Coronary artery (tissue), 2 donors: Measurements from ENCODE around the gene SNED1.
"Not testable (repeated sequence)": the region's sequence is repeated elsewhere in the genome, so short reads cannot be mapped to it uniquely, and the experiment has no call there.

ENCODE experiments used
- DNase-seq: peaks from one replicate; pipeline ENCODE4 v3.0.0-alpha.2; 2017; ENCODE audit warnings: low spot score
- H3K27ac ChIP-seq, 2 donors: fragments of 200-600 bp; sonication (generic); one replicate each; pipeline ENCODE4 v1.5.1; 2016 to 2019
- H3K4me3 ChIP-seq: fragments of 200-600 bp; sonication (generic); 2 replicates; pipeline ENCODE4 v1.5.1; 2016; ENCODE audit warnings: mild to moderate bottlenecking, moderate library complexity
- TF ChIP-seq, protein P1 (sequence below): fragments of 200-600 bp; sonication (generic); IDR thresholded peaks from one replicate; pipeline ENCODE4 v1.5.1; 2019; ENCODE audit warnings: antibody characterized with exemption

SNED1 gene

DNA sequence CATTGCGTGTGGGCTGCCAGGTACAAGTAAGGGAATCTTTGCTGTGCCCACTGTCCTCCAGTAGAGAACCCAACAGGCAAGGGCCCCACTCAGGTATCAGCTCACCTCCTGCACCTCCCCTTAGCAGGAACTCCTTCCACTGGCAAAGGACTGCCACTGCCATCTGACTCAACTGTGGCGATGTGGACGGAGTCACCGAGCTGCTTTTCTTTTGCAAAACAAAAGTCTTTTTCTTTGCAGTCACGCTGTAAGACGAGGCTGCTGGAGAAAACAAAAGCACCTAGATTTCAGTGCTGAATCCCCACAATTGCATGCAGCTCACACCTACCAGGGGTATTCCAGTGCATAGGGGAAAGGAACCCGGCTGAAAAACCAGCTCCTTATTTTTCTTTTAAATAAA lies 95.8 kb downstream of the SNED1 start:
- DNase-seq: no peak
- TF ChIP-seq, protein P1, sequence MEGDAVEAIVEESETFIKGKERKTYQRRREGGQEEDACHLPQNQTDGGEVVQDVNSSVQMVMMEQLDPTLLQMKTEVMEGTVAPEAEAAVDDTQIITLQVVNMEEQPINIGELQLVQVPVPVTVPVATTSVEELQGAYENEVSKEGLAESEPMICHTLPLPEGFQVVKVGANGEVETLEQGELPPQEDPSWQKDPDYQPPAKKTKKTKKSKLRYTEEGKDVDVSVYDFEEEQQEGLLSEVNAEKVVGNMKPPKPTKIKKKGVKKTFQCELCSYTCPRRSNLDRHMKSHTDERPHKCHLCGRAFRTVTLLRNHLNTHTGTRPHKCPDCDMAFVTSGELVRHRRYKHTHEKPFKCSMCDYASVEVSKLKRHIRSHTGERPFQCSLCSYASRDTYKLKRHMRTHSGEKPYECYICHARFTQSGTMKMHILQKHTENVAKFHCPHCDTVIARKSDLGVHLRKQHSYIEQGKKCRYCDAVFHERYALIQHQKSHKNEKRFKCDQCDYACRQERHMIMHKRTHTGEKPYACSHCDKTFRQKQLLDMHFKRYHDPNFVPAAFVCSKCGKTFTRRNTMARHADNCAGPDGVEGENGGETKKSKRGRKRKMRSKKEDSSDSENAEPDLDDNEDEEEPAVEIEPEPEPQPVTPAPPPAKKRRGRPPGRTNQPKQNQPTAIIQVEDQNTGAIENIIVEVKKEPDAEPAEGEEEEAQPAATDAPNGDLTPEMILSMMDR: no peak
- Histone ChIP-seq H3K4me3 (no peak overlapping the region), H3K27ac (no peak overlapping the region)

DNA sequence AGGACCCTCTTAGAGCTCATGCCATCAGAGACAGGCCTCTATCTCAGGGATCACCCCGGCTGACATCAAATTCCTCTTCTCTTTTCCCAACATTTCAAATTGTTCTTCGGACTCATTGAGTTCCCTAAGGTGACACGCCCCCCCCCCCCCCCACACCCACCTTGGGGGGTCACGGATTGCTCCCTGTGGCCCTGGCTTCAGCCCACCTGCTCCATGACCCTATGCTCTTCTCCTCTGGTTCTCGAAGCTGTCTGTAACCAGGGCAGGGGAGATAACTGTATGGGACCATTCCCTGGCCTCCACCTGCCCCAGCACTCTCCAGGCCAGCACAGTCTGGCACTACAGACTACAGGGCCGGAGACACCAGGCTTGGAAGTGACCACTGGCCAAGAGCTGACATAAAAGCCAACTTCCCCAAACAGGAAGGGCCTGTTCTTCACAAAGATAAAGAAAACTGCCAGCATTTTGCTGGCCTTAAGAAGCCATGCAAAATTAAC lies 96.6 kb downstream of the SNED1 start:
- no peak for DNase-seq
- TF ChIP-seq, protein P1: no peak
- Histone ChIP-seq H3K27ac (no peak overlapping the region), H3K4me3 (no peak overlapping the region)

DNA sequence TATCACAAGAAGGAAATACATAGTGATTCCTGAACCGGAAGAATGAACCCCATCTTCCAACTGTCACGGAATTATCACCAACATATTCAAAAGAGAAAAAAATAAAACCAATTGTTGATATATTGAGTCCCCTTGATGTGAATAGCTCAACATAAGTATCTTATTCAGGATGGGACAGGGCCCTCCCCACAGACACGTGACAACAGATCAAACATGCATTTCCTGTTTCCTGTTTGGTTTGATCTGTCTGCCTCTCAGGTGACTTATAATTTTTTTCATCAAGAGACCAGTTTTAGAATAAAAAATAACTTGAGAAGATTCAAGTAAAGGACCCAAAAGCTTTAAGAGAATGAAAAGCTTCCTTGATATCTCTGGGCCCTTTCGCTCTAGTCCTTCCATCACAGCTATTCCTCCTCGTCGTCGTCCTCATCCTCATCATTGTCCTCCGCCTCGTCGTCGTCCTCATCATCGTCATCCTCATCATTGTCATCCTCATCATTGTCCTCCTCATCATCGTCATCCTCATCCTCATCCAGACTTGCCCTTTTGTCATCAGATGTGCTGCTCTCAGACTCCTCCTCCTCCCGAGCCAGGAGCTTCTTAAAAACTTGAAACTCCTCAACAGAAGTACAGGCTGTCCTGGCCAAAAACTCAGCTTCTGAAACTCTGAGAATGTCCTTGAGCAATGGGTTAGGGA lies 97.3 kb downstream of the SNED1 start:
- peak; percentile 36 for DNase-seq
- Histone ChIP-seq H3K27ac (no peak overlapping the region), H3K4me3 (no peak overlapping the region)
- TF ChIP-seq, protein P1: no peak

DNA sequence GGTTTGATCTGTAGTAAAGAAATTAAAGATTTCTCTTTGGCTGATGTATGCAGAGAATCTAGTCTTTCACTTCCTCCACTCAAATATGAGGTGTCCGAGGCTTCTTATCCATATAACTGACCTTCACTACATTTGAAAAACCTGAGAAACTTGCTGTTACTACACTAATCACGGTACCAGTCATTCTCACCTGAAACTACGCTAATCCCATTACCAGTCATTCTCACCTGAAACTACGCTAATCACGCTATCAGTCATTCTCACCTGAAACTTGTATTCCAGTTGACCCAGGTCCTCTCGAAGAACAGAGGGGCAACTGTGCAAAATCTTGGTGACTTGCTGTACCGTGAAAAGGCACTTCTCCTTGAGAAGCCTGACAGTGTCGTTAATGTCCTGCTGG lies 98.6 kb downstream of the SNED1 start:
- Histone ChIP-seq H3K27ac (no peak overlapping the region), H3K4me3 (no peak overlapping the region)
- DNase-seq: peak; percentile 24
- TF ChIP-seq, protein P1: no peak

DNA sequence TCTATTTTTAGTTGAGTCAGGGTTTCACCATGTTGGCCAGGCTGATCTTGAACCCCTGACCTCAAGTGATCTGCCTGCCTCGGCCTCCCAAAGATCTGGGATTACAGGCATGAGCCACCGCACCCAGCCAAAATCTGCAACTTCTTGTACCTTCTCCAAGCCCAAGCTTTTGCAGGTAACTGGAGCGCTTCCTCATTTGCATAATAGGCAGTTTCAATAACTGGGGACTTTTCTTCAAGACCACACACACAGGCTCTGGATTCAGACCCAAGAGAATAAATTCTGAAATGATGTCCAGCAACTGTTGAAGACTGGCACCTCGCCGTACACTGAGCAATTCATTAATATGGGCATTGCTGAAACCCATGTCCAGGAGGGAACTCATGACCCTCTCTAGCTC lies 100.8 kb downstream of the SNED1 start:
- TF ChIP-seq, protein P1: no peak
- Histone ChIP-seq H3K27ac (no peak overlapping the region), H3K4me3 (no peak overlapping the region)
- peak; percentile 2 for DNase-seq

DNA sequence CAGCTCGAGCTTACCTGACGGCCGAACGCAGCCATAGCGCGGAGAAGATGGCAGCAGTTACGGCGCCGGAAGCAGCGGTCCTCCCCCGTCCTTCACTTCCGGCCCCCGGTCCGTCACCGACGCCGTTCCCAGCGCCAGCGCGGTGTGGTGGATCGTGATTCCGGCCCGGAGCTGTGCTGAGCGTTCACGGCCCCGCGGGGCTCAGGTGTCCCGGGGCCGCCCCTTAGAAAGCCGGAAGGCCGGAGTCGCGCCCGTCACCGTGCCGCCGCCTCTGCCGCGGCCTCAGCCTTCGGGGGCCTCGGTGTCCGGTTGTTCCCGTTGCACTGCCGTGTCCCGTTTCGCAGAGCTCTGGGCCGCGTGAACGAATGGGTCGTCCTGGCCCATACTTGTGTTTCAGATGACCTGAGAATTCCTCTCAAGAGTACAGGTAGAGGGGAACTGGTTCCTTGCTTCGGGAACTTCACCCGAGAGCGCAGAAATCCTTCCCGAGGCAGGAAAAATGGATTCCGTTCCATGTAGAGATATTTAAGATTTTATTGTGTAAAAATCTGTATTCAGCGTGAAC lies 103.9 kb downstream of the SNED1 start, which contains the start of gene MTERF4:
MTERF4 (minus strand) TSS at position 49 of the 565 bp plus-strand sequence; CDS start at position 35, 14 bp downstream.
- TF ChIP-seq, protein P1: no peak
- peak within 1 kb of the TSS; percentile 92 for H3K4me3 ChIP-seq
- peak within 1 kb of the TSS; percentile 58 to 89 for H3K27ac ChIP-seq
- peak; percentile 91 for DNase-seq

DNA sequence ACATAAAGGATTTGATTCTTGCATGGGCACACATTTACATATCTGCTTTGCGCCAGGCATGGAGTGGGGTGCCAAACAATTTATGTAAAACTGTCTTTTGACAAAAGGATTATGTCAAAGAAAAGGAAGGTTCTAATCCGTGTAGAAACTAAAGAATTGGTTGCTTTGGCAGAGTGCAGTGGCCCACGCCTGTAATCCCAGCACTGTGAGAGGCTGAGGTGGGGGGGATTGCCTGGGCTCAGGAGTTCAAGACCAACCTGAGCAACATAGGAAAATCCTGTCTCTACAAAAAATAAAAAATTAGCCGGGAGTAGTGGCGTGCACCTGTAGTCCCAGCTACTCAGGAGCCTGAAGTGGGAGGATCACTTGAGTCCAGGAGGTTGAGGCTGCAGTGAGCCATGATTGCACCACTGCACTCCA lies 104.8 kb downstream of the SNED1 start:
- TF ChIP-seq, protein P1: no peak
- Histone ChIP-seq H3K27ac (peak overlapping the region in 1 of 2 donors; percentile 58), H3K4me3 (peak overlapping the region; percentile 92)
- peak; percentile 22 for DNase-seq

DNA sequence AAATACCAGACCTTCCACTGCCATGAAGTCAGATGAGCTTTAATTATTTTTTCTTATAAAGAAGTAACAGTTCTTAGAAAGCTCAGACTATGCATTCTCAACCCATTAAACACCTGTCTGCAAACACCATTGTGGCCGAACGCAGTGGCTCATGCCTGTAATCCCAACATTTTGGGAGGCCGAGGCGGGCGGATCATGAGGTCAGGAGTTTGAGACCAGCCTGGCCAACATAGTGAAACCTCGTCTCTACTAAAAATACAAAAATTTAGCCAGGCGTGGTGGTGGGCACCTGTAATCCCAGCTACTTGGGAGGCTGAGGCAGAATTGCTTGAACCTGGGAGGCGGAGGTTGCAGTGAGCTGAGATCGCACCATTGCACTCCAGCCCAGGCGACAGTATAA lies 106.2 kb downstream of the SNED1 start:
- H3K4me3 ChIP-seq, H3K27ac ChIP-seq: not testable (repeated sequence)
- DNase-seq: peak; percentile 38
